K562 (cell line): ENCODE results near the gene DHX35. TPM values are rescaled to one million over a fixed set of nuclear protein-coding genes. Genes with fewer than 3 reads are reported as not detected.

Experiments
- ATF6 ChIP-seq: sonication (generic); formaldehyde crosslinking; IDR thresholded peaks from 2 replicates; pipeline ENCODE4 v1.4.0; 2020; ENCODE audit warnings: mild to moderate bottlenecking, missing genetic modification reagents
- BCLAF1 ChIP-seq, 2 experiments: fragments of 450-650 bp in 1 of 2; IDR thresholded peaks; 2 replicates each; pipeline ENCODE4 v1.6.1; 2011 to 2017; ENCODE audit warnings: low read depth in 2 of 2, antibody characterized with exemption in 1 of 2, borderline replicate concordance in 1 of 2, low read length in 1 of 2, mild to moderate bottlenecking in 1 of 2, mixed read lengths in 1 of 2; ENCODE audit not compliant: control insufficient read depth in 1 of 2
- CREBBP ChIP-seq: IDR thresholded peaks from one replicate; pipeline ENCODE4 v1.6.1; 2012; ENCODE audit warnings: low read depth, mild to moderate bottlenecking, control low read depth, inconsistent platforms, low read length
- DEAF1 ChIP-seq: fragments of 450-650 bp; formaldehyde crosslinking; IDR thresholded peaks from 2 replicates; pipeline ENCODE4 v1.4.0; 2020; ENCODE audit warnings: mild to moderate bottlenecking, moderate library complexity
- DNMT1 ChIP-seq: fragments of 450-650 bp; IDR thresholded peaks from 2 replicates; pipeline ENCODE4 v1.6.1; 2016; ENCODE audit warnings: antibody characterized with exemption, mild to moderate bottlenecking
- FIP1L1 ChIP-seq: fragments of 200-400 bp; formaldehyde crosslinking; IDR thresholded peaks from 2 replicates; pipeline ENCODE4 v1.6.1; 2018; ENCODE audit warnings: mild to moderate bottlenecking, low read depth, low read length; ENCODE audit not compliant: poor library complexity, severe bottlenecking
- KDM4B ChIP-seq, 2 experiments: fragments of 450-650 bp in 1 of 2; sonication (generic) in 1 of 2; IDR thresholded peaks; 2 replicates each; pipeline ENCODE4 v1.6.1; 2016 to 2017; ENCODE audit warnings: borderline replicate concordance in 2 of 2, antibody characterized with exemption in 1 of 2, low read depth in 1 of 2, mild to moderate bottlenecking in 1 of 2
- MLLT1 ChIP-seq, 2 experiments: fragments of 450-650 bp; IDR thresholded peaks; 2 replicates each; pipeline ENCODE4 v1.6.1; 2016
- RBBP5 ChIP-seq: fragments of 200-600 bp; sonication (generic); IDR thresholded peaks from 2 replicates; pipeline ENCODE4 v1.6.1; 2012; ENCODE audit warnings: borderline replicate concordance, mild to moderate bottlenecking, low read length, control low read depth, inconsistent platforms; ENCODE audit not compliant: insufficient read depth, poor library complexity, severe bottlenecking
- SAFB ChIP-seq: fragments of 200-400 bp; formaldehyde crosslinking; IDR thresholded peaks from 2 replicates; pipeline ENCODE4 v1.6.1; 2017; ENCODE audit warnings: low read depth, low read length, borderline replicate concordance
- SMAD1 ChIP-seq: fragments of 150-350 bp; IDR thresholded peaks from 2 replicates; pipeline ENCODE4 v1.6.1; 2014; ENCODE audit warnings: low read length, low read depth; ENCODE audit not compliant: partially characterized antibody
- ZBTB1 ChIP-seq: sonication (generic); formaldehyde crosslinking; IDR thresholded peaks from 2 replicates; pipeline ENCODE4 v1.8.1; 2023; ENCODE audit warnings: missing genetic modification reagents, low read depth, mild to moderate bottlenecking, borderline replicate concordance
- ZNF398 ChIP-seq: fragments of 250-450 bp; sonication (Bioruptor Pico); IDR thresholded peaks from 2 replicates; pipeline ENCODE4 v1.8.0; 2021; ENCODE audit warnings: moderate library complexity, mild to moderate bottlenecking, inconsistent platforms
- ZNF41 ChIP-seq: fragments of 250-450 bp; sonication (Bioruptor Pico); conservative IDR thresholded peaks from 2 replicates; pipeline ENCODE4 v1.4.0; 2020; ENCODE audit warnings: mild to moderate bottlenecking
- polyA plus RNA-seq, 8 experiments: library from polyadenylated mRNA; depleted of rRNA in 4 of 8; stranded (reverse) in 5 of 8; unstranded in 3 of 8; fragments of >200 nt; fragmentation: Nextera tagmentation in 2 of 8; fragmentation: Illumina TruSeq in 1 of 8; extraction: Ambion mirVana in 2 of 8; extraction: Trizol in 1 of 8; gene quantifications; 2 replicates each; pipeline versions ENCODE4 v1.2.1 to v1.2.3, GENCODE V29; 2011 to 2014; ENCODE audit warnings: inconsistent platforms in 1 of 8, missing spikeins in 1 of 8
- total RNA-seq, 7 experiments: library from RNA; depleted of rRNA in 6 of 7; stranded (reverse); fragments of >200 nt in 6 of 7; fragmentation: Illumina TruSeq in 2 of 7; extraction: Trizol in 2 of 7; gene quantifications; 2 replicates each; pipeline versions ENCODE4 v1.2.1 to v1.2.3, GENCODE V29; 2011 to 2021; ENCODE audit warnings: low replicate concordance in 1 of 7

The DHX35 gene
- total and polyA plus RNA-seq, 9 of the 15 experiments (the other 6 are each of a cell fraction or from before 2014, with no cell fraction given) = 6.5 to 25.6 (median 16.9) TPM

- TF ChIP-seq ATF6 (peak; percentile 85; the same call in 1 of the 2 replicates), BCLAF1 (IDR thresholded peaks at IDR 0.05; ENCODE audit: borderline replicate concordance in 1 of 2, control insufficient read depth in 1 of 2, low read depth in 2 of 2, low read length in 1 of 2) (no peak), ZNF41 (CRISPR knock-in tag) (no peak), SMAD1 (no peak), ZNF398 (CRISPR knock-in tag) (no peak), CREBBP (no peak), FIP1L1 (peak; percentile 68), DNMT1 (no peak), DEAF1 (peak; percentile 53; the same call in 1 of the 2 replicates), MLLT1 (IDR thresholded peaks at IDR 0.05) (no peak), RBBP5 (peak; percentile 100), ZBTB1 (CRISPR knock-in tag) (no peak; the same call in 1 of the 2 replicates), SAFB (0 out of 2 replicates have a peak, but pooled peaks have one; percentile 31), KDM4B (IDR thresholded peaks at IDR 0.05; ENCODE audit: borderline replicate concordance in 2 of 2, low read depth in 1 of 2) (no peak)
Observed at GRCh38 chr20:38962044-38962927, at the start of gene DHX35 (continued).
